GM12892 (cell line): ENCODE data around the gene STK32C.

Source experiments
- POLR2A ChIP-seq: IDR thresholded peaks from 2 replicates; pipeline ENCODE4 v1.6.1; 2011; ENCODE audit warnings: low read depth, low read length, control low read depth
- POLR2AphosphoS5 ChIP-seq: IDR thresholded peaks from 2 replicates; pipeline ENCODE4 v1.6.1; 2011; ENCODE audit warnings: low read depth, low read length, control low read depth

- no peak for TF ChIP-seq POLR2AphosphoS5
- TF ChIP-seq POLR2A: no peak
Observed at GRCh38 chr10:132186488-132187429, 121.0 kb downstream of the STK32C start, which contains the start of gene DPYSL4.
